ENCODE measurements around the gene MYBBP1A. TPM values are rescaled to one million over a fixed set of nuclear protein-coding genes. Genes with fewer than 3 reads are reported as not detected.
A peak's percentile ranks its signal among the peaks of the same experiment; 100 is the strongest.

The MYBBP1A gene
- total RNA-seq, 4 donors from 2014 or later, result 42.5 to 60.2 (median 48.9) TPM

- H3K4me3 ChIP-seq, result no peak overlapping the region
- no peaks in the 10 kb centered on the region for H3K36me3 ChIP-seq
- TF ChIP-seq POLR2A (IDR thresholded peaks at IDR 0.05), result no peak
- no peak for TF ChIP-seq CTCF (IDR thresholded peaks at IDR 0.05 in 4 of 5, conservative IDR thresholded peaks at IDR 0.05 in 1 of 5)
- H3K4me1 ChIP-seq, result peaks cover 18 to 35% of the 10 kb centered on the region in 2 donors
- intact Hi-C loops (cut with DNase I; ENCODE audit: low total_unique reads) (no loop called here), in situ Hi-C loops (cut with MboI; ENCODE audit: low sequenced_read_pairs in 4 of 4) (no loop called here)
- H3K27ac ChIP-seq, result peak overlapping the region in 3 of 4 donors; percentile 36 to 61 (median 45)
- H3K27me3 ChIP-seq, result peaks cover 14 to 23% (median 17%) of the 10 kb centered on the region in 3 donors
- H3K9me3 ChIP-seq, result no peaks in the 10 kb centered on the region
- DNase-seq (no peak), ATAC-seq (no peak)
Observed at GRCh38 chr17:4505187-4505586, 50.0 kb downstream of the MYBBP1A start.

- Histone ChIP-seq H3K27ac (peak overlapping the region in 3 of 4 donors; percentile 27 to 61 (median 45)), H3K27me3 (peaks cover 23 to 27% (median 25%) of the 10 kb centered on the region in 3 donors), H3K36me3 (no peaks in the 10 kb centered on the region), H3K4me3 (no peak overlapping the region), H3K9me3 (no peaks in the 10 kb centered on the region), H3K4me1 (peaks cover 22 to 33% of the 10 kb centered on the region in 2 donors)
- in situ Hi-C loops (cut with MboI; ENCODE audit: low sequenced_read_pairs in 4 of 4) (no loop called here), intact Hi-C loops (cut with DNase I; ENCODE audit: low total_unique reads) (no loop called here)
- DNase-seq (no peak), ATAC-seq (no peak)
- no peak for TF ChIP-seq POLR2A (IDR thresholded peaks at IDR 0.05)
- no peak for TF ChIP-seq CTCF (IDR thresholded peaks at IDR 0.05 in 4 of 5, conservative IDR thresholded peaks at IDR 0.05 in 1 of 5)
Observed at GRCh38 chr17:4504188-4504587, 51.0 kb downstream of the MYBBP1A start.

- TF ChIP-seq POLR2A (IDR thresholded peaks at IDR 0.05), result no peak
- no peak for TF ChIP-seq CTCF (IDR thresholded peaks at IDR 0.05 in 4 of 5, conservative IDR thresholded peaks at IDR 0.05 in 1 of 5)
- Histone ChIP-seq H3K27me3 (peaks cover 23 to 27% (median 25%) of the 10 kb centered on the region in 3 donors), H3K4me3 (no peak overlapping the region), H3K9me3 (no peaks in the 10 kb centered on the region), H3K27ac (peak overlapping the region in 3 of 4 donors; percentile 38 to 61 (median 40)), H3K4me1 (peaks cover 22 to 31% of the 10 kb centered on the region in 2 donors), H3K36me3 (no peaks in the 10 kb centered on the region)
- DNase-seq (no peak), ATAC-seq (no peak)
- intact Hi-C loops (cut with DNase I; ENCODE audit: low total_unique reads) (no loop called here), in situ Hi-C loops (cut with MboI; ENCODE audit: low sequenced_read_pairs in 4 of 4) (no loop called here)
Observed at GRCh38 chr17:4503283-4504025, 51.7 kb downstream of the MYBBP1A start.

- ATAC-seq (no peak), DNase-seq (no peak)
- H3K4me1 ChIP-seq, result peaks cover 22 to 29% of the 10 kb centered on the region in 2 donors
- H3K4me3 ChIP-seq, result no peak overlapping the region
- peaks cover 23 to 27% (median 25%) of the 10 kb centered on the region in 3 donors for H3K27me3 ChIP-seq
- TF ChIP-seq CTCF (IDR thresholded peaks at IDR 0.05 in 4 of 5, conservative IDR thresholded peaks at IDR 0.05 in 1 of 5) (no peak), POLR2A (IDR thresholded peaks at IDR 0.05) (no peak)
- H3K27ac ChIP-seq, result peak overlapping the region in 2 of 4 donors; percentile 40 to 61
- H3K9me3 ChIP-seq, result no peaks in the 10 kb centered on the region
- H3K36me3 ChIP-seq, result no peaks in the 10 kb centered on the region
- intact Hi-C loops (cut with DNase I; ENCODE audit: low total_unique reads) (no loop called here), in situ Hi-C loops (cut with MboI; ENCODE audit: low sequenced_read_pairs in 4 of 4) (no loop called here)
Observed at GRCh38 chr17:4502466-4503154, 52.6 kb downstream of the MYBBP1A start.
